HG02884 (cell line): ENCODE results near the gene TMEM115.

ENCODE experiments used
- ATAC-seq: cut with Tn5 transposase; IDR thresholded peaks from one replicate; pipeline ENCODE4 v1.9.1; 2021; ENCODE audit warnings: mild to moderate bottlenecking, moderate library complexity; ENCODE audit not compliant: unreplicated experiment

Gene TMEM115

DNA sequence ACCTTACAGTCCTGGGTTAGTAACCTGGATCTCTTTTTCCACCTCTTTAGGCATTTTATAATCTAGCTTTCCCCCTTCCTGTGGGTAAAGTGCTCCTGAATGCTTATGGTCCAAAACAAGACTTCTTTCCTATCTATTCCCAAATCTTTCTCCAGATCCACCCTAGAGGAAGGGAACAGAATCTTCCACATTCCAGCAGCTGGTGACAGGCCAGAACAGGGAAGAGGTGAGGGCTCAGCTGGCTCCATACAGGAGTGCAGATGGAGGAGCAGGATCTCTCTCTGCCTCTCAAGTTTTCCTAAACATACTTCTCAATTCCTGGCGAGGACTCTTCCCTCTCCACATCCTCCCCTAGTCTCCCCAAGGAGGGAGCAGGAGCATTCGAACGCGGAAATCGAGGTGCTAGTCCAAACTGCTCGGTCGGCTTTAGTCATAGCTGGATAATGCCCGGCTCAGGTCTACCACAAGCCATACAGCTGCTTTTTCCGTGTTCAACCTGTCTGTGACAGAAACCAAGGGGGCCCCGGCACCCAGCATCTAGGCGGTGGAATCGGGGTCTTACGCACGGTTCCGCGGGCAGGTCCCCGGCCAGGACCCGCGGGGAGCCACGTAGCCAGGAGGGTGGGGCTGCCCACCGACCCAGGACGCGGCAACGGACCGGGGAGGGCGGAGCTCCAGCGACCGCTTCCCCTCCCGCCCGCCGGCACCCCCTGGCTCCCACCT, 22.7 kb downstream of the TMEM115 start:
- peak; percentile 4 for ATAC-seq

DNA sequence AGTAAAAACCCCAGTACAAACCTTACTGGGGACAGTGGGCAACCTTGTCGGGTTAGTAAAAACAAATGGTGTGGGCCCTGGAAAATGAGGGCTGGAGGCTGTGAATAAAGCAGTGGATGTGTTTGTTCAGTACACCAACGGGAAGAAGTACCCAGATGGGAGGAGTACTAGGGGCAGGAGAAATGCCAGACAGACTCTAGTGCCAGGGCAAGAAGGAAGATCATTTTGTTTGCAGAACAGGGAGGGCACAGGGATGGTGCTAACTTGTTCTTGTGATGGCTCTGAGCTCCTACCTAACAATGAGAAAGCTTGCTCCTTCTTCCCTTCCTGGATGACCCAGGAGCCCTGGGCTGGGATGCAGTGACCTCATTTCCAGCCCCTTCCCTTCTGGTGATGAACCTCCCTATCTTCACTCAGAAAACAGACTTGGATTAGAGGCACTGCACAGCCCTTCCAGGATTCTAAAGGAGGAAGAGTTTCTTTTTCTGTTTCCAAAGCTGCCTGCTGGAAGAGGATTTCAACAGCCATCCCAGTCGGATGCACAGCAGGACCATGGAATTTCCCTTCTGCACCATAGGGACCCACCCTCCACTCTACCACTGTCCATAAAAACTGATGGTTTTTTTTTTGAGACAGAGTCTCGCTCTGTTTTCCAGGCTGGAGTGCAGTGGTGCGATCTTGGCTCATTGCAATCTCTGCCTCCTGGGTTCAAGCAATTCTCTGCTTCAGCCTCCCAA, 24.8 kb downstream of the TMEM115 start:
- no peak for ATAC-seq

DNA sequence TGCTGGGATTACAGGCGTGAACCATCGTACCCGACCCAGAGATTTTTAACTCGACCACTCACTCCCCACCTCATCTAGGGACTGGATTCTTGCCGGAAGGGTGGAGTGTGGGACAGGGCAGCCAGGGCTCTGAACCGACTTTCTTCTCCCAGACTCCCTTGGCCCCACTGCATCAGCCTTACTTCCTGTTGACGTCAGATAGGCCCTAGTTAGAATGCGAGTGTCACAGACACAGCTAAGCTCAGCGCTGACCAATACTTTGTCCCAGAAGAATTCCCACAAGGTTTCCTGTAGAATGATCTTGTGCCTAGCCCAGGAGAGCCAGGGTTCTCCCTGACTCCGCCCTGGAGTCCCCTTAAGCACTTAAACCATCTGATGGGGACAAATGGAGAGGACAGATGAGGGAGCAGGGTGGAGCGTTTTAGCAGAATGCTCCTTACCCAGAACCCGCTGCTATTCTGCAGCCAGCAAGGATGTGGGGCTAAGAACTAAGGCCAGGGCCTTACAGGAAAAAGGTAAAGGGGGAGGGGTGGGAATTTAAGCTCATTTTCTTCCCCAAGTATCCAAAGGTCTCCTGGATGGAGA, 25.5 kb downstream of the TMEM115 start:
- no peak for ATAC-seq

DNA sequence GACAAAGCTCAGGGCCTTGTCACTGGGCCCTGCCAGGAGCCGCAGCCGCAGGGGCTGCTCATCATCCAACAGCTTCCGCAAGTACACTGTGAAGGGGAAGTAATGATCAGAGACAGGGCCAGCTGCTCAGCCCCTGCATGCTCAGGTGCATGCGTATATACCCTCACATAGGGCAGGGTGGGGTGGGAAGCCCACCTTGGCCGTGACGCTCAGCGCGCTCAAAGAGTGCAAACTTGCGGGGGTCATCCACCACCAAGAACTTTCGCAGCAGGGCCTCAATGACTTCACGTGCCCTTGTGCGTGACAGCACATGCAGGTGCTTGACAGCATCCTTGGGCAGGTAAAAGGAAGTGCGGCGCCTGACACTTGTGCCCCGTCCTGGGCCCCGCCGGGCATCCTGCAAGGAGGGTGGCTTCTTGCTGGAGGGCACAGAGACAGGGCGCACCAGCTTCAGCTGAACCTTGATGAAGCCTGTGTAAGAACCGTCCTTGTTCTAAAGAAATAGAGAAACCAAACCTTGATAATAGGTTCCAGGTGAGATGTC, 27.9 kb downstream of the TMEM115 start:
- ATAC-seq: no peak

DNA sequence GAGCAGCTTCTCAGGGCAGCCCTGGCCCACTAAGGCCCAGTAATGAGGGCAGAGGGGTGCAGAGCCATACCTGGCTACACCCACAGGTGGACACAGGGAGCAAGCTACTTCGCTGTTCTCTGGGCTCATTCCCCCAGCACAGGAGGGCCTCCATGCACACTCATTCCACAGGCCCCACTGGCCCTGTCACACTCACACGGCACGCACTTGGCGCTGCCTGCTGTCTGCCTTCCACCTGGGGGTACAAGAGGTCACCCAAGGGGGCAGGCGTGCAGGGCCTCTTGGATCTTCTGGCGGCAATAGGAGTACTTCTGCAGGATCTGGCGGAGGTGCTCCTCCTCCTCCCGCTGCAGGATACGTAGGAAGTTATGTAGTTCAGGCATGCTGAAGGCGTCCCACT, 29.0 kb downstream of the TMEM115 start:
- no peak for ATAC-seq

DNA sequence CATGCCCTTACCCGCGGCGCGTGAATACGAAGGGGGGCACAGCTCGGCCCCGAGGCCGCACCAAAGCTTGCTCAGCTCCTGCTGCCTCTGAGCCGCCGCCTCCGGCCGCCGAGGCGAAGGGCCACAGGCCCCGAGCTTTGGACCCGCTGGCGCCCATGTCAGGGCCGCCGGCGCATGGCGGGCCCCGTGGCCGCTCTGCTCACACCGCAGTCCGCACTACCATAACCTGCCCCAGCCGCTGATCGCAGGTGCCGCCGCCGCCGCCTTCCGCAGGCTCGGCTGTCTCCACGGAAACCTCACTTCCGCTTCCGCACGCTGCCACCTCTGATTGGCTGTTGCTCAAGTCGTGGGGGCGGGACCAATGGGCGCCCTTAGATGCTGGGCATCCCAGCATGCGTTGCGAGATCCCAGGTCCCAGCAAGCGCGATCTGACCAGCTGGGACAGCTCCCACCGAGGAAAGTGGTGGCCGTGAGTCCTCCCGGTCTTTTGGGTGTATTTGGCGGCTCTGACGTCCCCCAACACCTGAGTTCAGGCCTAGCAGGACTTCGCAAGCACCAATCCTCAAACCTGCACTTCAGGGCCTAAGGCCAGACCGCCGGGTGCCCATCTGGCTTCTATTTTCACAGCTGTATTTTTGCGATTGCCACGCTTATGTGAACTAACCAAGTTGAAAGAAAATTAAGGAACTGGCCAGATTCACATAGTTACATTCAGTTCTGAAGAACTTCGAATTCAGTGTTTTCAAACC, 31.2 kb downstream of the TMEM115 start, which contains the start of gene TUSC2:
TSS of gene TUSC2 (minus strand) at position 281 of the 749 bp plus-strand sequence. CDS start at position 157, 124 bp downstream.
- peak; percentile 90 for ATAC-seq

DNA sequence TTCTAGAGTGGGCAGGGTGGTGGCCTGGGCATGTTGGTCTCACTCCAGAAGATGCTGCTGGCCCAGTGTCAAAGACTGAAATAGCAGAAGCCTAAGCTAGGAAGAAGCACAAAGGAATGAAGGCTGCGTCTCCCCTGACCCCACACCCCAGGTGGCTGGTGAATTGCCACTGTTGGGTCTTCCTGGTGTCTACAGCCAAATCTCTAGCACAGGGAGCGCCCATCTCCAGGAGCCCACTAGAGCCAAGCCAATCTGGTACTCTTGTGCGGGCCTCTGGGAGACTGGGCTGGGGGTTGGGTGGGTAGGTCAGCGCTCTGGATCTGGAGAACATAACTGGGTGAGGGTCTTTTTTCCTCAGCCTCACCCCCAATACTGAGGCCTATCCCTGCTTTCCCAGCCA, 32.2 kb downstream of the TMEM115 start:
- ATAC-seq: no peak

DNA sequence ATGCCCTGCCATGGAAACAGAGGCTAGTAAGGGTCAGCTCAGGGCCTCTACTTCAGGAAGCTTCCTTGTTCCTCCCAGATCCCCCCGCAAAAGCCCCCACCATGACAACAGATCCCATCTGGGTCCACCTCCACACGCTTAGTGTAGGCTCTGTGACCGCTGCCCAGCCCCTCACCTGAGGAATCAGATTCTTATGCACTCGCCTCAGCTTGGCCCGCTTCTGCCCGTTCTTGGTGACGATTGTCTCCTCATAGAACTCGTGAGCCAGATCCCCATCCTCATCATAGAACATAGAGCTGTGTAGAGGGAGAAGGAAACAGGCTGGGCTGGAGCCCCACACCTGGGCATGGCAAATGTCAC, 33.2 kb downstream of the TMEM115 start:
- no peak for ATAC-seq

DNA sequence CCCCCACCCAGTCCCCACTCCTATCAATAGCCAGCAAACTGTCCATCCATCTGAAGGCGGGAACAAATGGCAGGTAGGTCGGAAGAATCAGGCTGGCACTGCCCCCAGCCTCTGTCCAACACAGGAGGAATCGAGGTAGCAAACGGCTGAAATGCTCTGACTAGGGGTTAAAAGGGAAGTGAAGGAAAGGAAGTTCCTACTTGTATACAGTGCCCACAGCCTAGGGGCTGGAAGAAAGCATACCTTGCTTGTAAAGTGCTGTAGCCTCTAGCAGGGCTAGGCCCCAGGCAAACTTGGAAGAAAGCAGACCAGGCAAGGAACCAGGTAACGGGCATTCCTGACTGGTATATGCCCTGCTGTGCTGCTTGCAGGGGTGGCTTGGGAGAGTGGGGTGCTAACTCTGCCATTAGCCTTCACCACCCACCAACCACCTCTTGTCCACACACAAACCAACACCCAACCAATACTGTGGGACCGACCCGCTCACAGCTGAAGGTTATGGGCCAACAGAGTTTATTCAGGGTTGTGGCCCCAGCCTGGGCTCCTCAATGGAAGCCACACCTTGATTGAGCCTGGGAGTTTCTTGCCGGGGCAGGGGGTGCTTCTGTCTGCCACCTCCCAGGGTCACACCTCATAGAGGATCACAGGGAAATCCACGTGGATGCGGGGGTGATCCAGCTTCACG, 33.7 kb downstream of the TMEM115 start:
- ATAC-seq: no peak

DNA sequence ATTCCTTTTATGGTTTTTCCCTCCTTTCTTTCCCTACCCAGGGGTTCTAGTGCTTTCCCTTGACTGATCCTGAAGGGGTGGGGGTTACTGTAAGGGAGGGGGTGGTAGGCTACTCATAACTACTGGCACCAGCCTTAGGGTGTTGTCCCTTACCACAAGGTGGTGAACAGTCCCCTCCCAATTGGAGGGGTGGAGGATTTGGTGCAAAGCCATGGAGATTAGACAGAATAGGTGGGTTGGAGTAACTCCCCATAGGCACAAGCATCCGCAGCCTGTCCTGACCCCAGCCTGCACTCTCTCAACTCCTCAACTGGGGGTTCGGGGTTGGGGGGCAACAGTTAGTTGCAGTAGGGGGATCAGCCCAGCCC, 34.2 kb downstream of the TMEM115 start:
- no peak for ATAC-seq

DNA sequence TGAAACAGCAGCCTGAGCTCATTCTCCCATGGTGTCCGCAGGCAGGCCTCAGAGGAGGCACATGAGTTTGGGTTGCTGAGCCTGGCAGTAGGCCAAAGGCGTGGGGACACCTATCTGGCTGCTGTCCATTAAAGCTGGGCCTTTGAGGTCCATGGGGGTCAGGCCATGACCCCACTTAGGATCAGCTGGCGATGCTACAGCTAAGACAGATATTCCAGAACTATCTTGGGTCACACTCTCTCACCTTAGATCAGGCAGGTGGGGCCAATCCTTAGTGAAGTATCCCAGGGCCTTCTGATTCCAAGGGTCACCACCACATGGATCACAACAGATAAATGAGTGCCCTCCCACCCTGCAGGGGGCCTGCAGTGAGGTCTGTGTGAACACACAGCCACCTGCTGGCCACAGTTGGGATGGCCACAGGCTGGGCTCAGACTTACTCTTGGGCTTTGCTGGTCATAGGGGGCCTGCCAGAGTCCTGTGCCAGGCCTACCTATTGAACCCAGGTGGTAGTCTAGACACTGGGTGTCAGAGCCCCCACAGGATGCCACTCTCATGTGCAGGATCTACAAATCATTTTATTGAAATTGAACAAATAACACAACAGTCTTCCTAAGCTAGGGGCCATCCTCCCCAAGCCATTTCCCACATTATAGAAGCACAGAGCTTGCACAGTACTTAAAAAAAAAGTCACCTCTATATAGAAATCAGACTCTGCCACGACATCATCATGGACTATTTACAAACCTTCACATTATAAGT, 34.8 kb downstream of the TMEM115 start:
- ATAC-seq: no peak

DNA sequence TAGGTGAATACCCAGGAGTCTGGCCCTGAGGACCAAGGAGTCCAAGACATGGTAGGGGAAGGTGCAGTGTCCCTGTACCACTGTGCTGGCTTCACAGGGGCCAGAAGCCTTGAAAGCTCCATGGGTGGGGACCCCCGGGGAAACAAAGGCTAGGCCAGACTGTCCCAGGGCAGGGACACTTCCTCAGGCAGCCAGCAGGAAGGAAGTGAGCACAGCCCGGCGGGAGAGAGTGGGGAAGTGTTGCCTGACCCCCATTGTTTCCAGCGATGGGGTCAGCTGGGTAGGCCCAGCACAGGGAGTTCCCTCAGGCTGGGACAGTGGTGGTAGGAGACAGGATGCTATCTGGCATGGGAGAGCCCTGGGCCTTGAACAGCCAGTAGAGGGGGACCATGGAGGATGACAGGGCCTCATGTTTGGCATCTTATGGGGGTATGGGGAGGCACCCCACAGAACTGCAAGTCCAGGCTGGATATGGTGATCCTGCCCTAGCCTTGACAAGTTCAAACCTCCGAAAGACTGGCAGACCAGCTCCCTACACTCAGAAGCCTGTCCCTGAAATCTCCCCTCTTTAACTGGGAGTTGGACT, 35.6 kb downstream of the TMEM115 start:
- no peak for ATAC-seq

DNA sequence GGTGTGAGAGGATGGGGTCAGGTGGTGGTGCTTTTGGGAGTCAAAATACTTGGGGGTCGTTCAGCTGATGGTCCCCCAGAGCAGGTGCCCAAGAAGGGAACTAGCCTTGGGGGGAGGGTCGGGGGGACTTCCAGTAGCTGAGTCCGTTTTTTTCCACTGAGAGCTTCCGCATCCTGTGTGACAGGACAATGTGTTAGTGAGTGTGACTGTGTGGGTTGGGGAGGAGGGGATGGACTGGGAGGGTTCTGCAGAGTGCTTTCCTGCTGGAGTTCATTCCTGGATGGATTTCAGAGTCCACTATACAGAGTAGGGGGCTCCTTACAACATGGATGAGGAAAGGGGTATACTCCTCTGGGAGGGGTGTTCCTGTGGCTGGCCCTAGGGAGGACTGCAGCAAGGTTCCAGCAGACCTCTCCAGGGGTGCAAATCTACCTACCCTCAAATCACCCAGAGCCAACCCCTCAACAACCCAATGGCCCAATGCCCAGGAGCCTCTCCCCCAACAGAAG, 36.2 kb downstream of the TMEM115 start:
- no peak for ATAC-seq

DNA sequence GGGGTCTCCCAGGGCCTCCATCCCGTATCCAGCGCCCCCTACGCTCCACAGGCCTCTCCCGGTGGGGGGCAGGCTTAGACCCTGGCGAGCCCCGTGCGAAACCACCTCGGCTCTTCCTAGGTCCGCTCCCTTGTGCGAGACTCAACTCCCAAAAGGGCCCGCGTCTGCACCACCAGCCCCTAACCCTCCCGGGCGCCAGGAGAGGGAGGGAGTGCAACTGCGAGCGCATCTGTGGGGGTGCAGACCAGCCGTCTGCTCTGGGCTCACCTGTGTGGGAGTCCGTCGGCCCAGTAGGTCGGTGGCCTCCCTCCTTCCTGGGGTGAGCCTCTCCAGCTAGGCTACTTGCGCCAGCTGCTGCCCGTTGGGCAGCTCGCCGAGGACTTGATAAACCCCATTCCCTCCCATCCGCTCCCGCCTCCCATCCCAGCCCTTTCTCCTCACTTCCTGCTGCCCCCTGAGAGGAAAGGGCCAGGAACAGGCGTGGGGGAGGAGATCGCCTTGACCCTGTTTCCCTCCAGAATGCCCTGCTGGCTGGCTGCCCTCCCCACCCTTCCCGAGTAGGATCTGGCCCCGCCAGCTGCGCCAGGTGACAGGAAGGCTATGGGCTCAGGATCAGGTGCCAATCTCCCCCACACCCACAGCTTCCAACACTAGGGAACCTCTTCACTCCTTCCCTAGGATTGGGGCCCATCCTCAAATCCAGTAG, 36.8 kb downstream of the TMEM115 start, which contains the start of gene HYAL2:
TSS of gene HYAL2 (minus strand) at position 360 of the 706 bp plus-strand sequence. CDS start 2,256 bp downstream, outside the sequence.
- no peak for ATAC-seq

DNA sequence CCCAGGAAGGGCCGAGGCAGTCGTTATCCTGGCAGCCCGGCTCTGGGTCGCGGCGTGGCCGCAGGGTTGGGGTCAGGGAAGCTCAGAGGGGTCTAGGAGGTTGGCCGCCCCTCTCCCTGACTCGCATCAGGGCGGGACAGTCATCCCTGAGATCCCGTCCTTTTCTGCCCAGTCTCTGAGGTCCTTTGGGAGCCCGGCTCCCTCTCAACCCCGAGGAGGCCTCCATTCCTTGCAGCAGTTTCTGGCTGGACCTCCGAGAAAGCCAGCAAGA, 37.3 kb downstream of the TMEM115 start:
- no peak for ATAC-seq

DNA sequence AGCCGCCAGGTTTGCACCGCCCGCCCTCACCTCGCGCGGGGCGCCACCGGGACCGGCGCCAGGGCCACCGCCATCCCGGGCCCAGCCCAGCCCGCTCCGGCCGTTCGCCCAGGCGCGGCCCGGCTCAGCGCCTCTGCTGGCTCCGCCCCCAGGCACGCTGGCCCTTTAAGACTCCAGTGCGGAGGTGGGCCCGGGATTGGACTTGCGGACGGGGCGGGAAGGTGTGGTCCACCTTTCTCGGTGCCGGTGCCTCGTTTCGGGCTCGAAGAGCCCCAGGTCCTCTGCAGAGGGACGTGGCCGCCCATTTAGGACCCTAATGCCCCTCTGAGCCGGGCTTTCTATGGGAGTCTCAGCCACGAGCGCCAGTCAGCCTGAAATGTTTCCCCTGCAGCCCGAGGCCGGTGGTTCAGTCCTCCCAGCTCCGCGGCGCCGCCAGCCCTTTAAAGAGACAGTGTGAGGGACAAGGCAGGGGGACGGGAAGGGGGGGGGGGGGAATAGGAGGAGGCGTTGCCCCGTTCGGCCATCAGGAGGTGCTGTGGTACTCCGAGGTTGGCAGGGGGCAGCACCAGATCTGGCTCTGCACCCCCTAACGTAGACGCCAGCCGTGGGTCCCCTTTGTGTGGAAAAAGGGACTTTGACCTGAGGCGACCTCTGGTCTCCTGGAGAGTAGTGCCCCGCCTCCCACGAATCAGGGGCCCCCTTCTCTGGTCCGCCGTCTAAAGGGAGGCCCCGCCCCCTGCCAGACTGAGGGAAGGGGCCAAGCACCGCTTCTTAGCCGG, 37.8 kb downstream of the TMEM115 start:
- ATAC-seq: peak; percentile 76

DNA sequence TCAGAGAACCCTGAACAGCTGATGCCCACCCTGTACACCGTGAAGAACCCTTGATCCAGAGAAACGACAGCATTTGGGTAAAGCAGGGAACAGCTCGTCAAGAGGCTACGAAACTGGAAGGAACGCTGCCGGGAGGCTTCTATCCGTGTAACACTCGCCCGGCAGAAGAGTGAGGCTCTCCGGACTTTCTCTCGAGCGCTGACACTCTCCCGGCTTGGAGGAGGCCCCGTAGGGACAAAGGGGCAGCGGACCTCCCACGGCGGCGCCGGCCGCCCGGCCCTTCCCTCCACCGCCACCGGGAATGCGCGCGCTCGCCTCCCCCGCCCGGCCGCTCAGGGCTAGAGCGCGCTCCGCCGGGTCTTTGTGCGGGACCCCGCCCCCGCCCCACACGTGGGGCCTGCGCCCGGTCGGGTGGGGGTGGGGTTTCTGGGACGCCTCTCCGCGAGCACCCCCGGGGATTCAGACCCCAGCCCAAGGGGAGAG, 38.4 kb downstream of the TMEM115 start:
- peak; percentile 39 for ATAC-seq
